ENCODE measurements around the gene COL4A1.
"Not testable (repeated sequence)": the region's sequence is repeated elsewhere in the genome, so short reads cannot be mapped to it uniquely, and the experiment has no call there.

DNA sequence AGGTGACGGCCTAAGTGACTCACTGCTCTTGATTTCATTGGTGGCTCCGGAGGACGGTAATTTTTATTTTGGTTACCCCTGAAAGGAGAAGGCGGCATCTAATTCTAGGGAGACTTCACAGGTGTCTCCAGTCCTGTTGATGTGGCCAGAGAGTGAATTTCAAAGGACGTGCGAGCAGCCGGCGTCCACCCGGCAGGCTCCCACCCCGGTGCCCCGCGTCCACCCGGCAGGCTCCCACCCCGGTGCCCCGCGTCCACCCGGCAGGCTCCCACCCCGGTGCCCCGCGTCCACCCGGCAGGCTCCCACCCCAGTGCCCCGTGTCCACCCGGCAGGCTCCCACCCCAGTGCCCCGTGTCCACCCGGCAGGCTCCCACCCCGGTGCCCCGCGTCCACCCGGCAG lies 6.3 kb upstream of the COL4A1 start:
- TF ChIP-seq POLR2AphosphoS5 (IDR thresholded peaks at IDR 0.05; ENCODE audit: insufficient read depth in 1 of 2, low read depth in 1 of 2), result not testable (repeated sequence)
- TF ChIP-seq, protein P1, sequence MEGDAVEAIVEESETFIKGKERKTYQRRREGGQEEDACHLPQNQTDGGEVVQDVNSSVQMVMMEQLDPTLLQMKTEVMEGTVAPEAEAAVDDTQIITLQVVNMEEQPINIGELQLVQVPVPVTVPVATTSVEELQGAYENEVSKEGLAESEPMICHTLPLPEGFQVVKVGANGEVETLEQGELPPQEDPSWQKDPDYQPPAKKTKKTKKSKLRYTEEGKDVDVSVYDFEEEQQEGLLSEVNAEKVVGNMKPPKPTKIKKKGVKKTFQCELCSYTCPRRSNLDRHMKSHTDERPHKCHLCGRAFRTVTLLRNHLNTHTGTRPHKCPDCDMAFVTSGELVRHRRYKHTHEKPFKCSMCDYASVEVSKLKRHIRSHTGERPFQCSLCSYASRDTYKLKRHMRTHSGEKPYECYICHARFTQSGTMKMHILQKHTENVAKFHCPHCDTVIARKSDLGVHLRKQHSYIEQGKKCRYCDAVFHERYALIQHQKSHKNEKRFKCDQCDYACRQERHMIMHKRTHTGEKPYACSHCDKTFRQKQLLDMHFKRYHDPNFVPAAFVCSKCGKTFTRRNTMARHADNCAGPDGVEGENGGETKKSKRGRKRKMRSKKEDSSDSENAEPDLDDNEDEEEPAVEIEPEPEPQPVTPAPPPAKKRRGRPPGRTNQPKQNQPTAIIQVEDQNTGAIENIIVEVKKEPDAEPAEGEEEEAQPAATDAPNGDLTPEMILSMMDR (IDR thresholded peaks at IDR 0.05), result not testable (repeated sequence)

All from vagina (tissue), 2 donors.